GM21825 (cell line): ENCODE results near the gene PARD3.
"Not testable (repeated sequence)": the region's sequence is repeated elsewhere in the genome, so short reads cannot be mapped to it uniquely, and the experiment has no call there.

ENCODE experiments used
- ATAC-seq: cut with Tn5 transposase; IDR thresholded peaks from one replicate; pipeline ENCODE4 v1.9.1; 2021; ENCODE audit warnings: mild to moderate bottlenecking, moderate library complexity; ENCODE audit not compliant: unreplicated experiment

PARD3 gene

DNA sequence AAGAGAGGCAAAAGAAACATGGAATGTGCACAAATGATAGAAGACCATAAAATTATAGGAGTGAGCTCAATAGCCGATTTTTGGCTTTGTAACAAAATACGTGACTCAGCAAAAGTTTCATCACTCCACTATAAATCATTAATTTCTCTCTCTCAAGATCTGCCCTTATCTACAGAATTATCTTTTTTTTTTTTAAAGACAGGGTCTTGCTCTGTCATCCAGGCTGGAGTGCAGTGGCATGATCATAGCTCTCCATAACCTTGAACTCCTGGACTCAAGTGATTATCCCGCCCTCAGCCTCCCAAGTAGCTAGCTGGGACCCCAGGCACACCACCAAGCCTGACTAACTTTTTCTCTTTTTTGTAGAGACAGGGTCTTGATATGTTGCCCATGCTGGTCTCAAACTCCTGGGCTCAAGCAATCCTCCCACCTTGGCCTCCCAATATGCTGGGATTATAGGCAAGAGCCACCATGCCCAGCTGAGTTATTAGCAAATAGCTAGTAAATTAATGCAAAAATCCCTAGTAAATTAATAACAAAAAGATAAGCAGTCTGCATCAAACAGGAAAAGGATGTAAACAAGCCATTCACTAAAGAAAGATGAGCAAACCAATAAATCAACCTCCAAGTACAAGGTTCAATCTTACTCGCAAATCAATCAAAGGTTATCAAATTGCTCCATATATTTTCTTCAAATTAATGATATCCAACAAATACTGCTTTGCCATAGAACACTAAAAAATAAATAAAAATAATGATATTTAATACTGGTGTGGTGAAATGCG lies 450.7 kb downstream of the PARD3 start:
- ATAC-seq: no peak

GRCh38 chr10:34360984-34361383 lies 454.1 kb downstream of the PARD3 start:
- ATAC-seq: no peak

DNA sequence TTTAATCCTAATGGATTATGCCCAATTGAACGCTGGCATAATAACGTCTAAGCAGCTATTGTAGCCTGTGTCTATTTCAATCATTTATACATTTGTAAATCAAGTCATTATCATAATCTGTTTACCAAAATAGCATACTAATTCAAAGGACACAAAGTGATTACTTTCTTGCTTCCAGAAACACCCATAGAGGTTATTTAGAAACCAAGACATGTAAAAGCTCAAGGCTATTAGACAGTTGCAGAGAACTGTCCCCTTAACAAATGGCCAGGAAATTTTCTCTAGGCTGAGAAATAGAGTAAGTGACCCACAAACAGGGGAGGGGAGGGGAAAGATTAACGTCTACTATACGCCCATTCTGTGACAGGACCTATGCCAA lies 455.7 kb downstream of the PARD3 start:
- no peak for ATAC-seq

DNA sequence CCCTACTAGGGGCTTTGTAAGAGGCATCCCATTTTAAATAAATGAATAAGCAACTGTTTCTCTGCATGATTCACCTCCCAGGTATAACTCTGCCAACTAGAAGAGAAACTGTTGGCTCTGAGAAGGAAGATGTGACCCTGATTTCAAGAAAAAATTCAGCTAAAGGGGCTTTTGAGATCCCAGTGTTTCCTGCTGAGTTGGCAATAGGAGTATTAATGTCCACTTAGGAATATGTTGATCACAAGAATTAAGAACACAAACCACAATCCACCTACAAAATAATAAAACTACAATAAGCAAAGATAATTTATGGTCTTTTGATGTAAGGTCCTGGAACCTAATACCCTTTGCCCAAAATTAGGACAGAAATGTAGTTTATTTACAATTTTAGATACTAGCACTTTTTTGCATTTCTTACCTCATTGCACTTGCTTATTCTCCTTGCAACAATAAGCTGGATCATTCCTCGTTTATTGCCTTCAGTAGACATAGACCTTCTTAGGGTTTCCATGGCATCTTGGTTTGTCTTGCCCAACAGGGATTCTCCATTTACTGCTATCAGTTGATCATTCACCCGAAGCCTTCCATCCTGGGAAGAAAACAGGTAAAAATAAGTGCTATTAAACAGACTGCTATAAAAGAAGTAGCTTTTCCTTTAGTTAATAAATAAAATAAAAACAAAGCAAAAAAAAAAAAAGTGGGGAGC lies 456.2 kb downstream of the PARD3 start:
- ATAC-seq: no peak

GRCh38 chr10:34356463-34356862 lies 458.6 kb downstream of the PARD3 start:
- no peak for ATAC-seq

GRCh38 chr10:34353530-34353929 lies 461.6 kb downstream of the PARD3 start:
- ATAC-seq: not testable (repeated sequence)

DNA sequence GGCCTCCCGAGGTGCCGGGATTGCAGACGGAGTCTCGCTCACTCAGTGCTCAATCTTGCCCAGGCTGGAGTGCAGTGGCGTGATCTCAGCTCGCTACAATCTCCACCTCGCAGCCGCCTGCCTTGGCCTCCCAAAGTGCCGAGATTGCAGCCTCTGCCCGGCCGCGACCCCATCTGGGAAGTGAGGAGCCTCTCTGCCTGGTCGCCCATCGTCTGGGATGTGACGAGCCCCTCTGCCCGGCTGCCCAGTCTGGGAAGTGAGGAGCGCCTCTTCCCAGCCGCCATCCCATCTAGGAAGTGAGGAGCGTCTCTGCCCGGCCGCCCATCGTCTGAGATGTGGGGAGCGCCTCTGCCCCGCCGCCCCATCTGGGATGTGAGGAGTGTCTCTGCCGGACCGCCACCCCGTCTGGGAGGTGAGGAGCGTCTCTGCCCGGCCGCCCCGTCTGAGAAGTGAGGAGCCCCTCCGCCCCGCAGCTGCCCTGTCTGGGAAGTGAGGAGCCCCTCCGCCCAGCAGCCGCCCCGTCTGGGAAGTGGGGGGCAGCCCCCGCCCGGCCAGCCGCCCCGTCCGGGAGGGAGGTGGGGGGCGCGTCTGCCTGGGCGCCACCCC lies 462.4 kb downstream of the PARD3 start:
- ATAC-seq: not testable (repeated sequence)

GRCh38 chr10:34351161-34351560 lies 463.9 kb downstream of the PARD3 start:
- no peak for ATAC-seq

DNA sequence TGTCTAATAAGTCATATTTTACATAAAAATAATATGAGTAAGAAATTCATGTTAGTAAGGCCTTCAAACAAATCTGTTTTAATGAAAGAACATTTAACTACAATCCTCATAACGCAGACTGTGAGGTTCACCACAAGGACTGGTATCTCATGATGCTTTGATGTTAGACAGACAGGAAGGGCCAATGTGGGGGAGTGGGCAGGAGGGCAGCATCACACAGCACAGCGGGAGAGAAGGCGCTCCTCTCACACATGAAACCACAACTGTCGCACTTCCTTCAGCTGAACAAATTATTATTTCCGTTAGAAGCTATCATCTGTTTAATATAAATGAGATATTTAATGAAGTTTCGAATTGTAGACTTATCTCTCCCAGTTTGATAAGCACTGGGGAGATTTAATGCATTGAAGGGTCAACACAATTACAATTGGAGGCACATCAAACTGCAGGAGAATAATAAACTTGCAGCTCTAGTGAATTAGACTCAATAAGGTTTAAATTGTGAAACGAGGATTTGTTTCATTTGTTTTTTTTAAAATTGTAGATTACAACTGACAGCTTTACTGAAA lies 466.1 kb downstream of the PARD3 start:
- no peak for ATAC-seq

- no peak for ATAC-seq
Observed at GRCh38 chr10:34348021-34348420, 467.1 kb downstream of the PARD3 start.

GRCh38 chr10:34347131-34347530 lies 468.0 kb downstream of the PARD3 start:
- no peak for ATAC-seq

GRCh38 chr10:34346516-34347100 lies 468.5 kb downstream of the PARD3 start:
- no peak for ATAC-seq

DNA sequence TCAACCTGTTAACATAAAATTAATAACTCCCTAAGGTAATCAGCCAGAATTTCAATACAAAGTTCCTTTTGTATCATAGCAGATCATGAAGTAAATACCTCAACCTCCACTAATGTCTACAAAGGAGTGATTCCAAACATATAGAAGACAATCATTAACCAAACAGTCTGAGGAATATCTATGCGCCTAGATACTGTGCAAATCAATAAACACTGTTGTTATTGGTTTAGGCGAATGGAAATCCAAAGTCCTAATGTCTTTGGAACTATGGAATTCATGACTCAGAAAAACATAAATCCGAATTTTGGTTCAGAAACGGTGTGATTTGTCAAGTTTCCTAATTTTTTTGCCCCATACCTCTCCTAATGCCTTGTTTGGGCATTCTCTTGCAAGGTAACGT lies 469.7 kb downstream of the PARD3 start:
- no peak for ATAC-seq

DNA sequence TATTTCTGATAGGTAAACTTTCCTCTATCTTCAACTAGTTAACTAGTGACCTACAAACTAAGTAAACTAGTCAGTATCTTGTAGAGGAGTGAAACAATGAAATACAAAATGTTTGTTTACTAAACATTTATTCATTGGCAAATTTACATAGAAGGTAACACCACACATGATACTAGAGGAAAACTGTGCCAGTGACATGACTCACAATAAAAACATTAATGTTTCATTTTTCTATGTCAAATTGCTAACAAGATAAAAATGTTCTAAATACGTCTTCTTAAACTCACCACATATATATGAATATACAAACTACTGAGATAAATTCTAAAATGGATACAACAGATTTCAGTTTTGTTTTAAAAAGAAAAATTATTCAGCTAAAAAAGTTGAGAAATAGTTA lies 471.3 kb downstream of the PARD3 start:
- no peak for ATAC-seq

DNA sequence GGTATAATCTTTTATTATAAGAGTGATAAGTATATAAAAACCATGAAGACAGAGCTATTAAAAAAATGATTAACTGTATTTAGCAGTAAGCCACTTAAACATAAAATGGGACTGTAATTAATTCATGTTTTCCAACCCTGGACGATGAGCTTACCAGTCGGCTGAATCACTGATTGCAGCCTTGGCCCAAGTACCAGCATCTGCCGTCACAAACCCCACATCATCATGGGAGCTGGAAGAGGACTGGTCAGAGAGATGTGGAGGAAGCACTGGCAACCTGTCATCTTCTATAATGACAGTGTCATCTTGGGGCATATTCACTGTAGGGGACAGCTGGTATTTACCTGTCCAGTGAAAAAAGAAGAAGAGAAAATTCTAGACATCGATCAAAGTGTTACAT lies 473.6 kb downstream of the PARD3 start:
- ATAC-seq: no peak

- ATAC-seq: no peak
Observed at GRCh38 chr10:34340934-34341333, 474.2 kb downstream of the PARD3 start.

- no peak for ATAC-seq
Observed at GRCh38 chr10:34339816-34340553, 475.1 kb downstream of the PARD3 start.

- ATAC-seq: no peak
Observed at GRCh38 chr10:34337917-34338316, 477.2 kb downstream of the PARD3 start.

DNA sequence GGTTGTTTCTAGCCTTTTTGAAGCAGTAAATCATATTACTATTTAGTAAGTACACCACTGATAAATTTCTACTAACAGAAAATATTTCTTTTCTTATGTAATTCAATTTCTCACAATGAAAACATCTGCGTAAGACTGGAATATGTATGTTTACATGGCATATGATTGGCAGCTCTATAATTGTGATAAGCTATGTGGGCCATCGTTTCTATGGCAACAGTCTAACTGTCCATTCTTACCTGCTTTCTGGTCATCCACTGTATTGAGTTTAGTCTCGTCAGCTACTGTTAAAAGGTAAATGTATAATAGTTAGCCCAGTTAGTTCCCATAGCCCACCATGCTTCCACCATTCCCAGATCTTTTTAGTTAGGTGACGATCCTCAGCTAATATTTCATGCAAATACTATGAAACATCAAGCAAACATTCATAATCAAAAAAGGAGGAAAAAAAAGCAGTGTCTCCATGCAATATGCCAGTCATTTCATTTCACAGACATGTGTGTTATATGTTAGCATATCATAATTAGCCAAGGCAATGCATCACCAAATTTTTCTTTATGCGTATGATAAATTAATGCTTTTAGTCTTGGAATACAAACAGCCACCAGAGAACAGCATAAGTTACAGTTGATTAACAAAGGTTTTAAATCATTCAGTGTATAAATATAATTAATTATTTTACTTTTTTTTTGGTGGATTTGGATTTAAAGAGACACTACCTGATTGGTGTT lies 479.0 kb downstream of the PARD3 start:
- ATAC-seq: no peak

DNA sequence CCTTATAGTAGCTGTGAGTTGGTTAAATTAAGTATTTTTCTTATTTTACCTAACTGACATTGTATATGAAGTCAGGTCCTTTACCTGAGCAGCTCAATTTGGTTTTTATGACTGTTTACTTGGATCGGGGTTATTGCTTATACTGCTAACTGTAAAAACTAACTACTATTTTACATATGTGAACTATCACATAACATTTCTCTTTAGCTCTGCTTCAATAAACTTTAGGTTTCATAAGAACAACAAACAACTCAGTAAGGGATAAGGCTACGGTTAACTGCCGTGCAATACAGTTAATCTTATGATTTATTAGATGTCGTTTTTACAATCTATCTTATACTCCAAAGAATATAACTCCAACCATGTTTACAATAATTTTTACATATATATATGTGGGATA lies 480.2 kb downstream of the PARD3 start:
- ATAC-seq: no peak
